Kidney epithelial cell (primary cell): Measurements from ENCODE around the gene ADD1. TPM values are rescaled to one million over a fixed set of nuclear protein-coding genes. Genes with fewer than 3 reads are reported as not detected.
"Not testable (repeated sequence)": the region's sequence is repeated elsewhere in the genome, so short reads cannot be mapped to it uniquely, and the experiment has no call there.

Source experiments
- DNase-seq: peaks from one replicate; pipeline ENCODE4 v3.0.0-alpha.2; 2010; ENCODE audit warnings: low read depth
- H3K27me3 ChIP-seq: 2 replicates; pipeline ENCODE4 v1.6.0; 2011; ENCODE audit warnings: low read length; ENCODE audit not compliant: control insufficient read depth, insufficient read depth
- H3K36me3 ChIP-seq: 2 replicates; pipeline ENCODE4 v1.5.1; 2011; ENCODE audit warnings: low read length; ENCODE audit not compliant: control insufficient read depth, insufficient read depth
- H3K4me3 ChIP-seq: 2 replicates; pipeline ENCODE4 v1.5.1; 2011; ENCODE audit warnings: low read depth, mild to moderate bottlenecking, control low read depth, low read length
- CTCF ChIP-seq: IDR thresholded peaks from 2 replicates; pipeline ENCODE4 v1.5.1; 2011; ENCODE audit warnings: mild to moderate bottlenecking, moderate library complexity, low read length, control low read depth, inconsistent platforms; ENCODE audit not compliant: insufficient read depth, poor library complexity, severe bottlenecking
- total RNA-seq: library from RNA; depleted of rRNA; stranded (reverse); fragments of >200 nt; gene quantifications from 2 replicates; pipeline ENCODE4 v1.2.3, GENCODE V29; 2015

Gene ADD1
- total RNA-seq, 1 donor from 2014 or later, result 132 TPM

- no peak for TF ChIP-seq CTCF
- Histone ChIP-seq H3K27me3 (no peaks in the 10 kb centered on the region), H3K4me3 (no peak overlapping the region), H3K36me3 (peaks cover 6% of the 10 kb centered on the region)
- no peak for DNase-seq
Observed at GRCh38 chr4:2944586-2945526, 101.2 kb downstream of the ADD1 start.

GRCh38 chr4:2945619-2946604 is 102.3 kb downstream of the ADD1 start:
- H3K4me3 ChIP-seq, H3K36me3 ChIP-seq, DNase-seq, H3K27me3 ChIP-seq: not testable (repeated sequence)

GRCh38 chr4:2946812-2947600 is 103.4 kb downstream of the ADD1 start:
- no peak for TF ChIP-seq CTCF
- Histone ChIP-seq H3K4me3 (no peak overlapping the region), H3K27me3 (no peaks in the 10 kb centered on the region), H3K36me3 (peaks cover 2% of the 10 kb centered on the region)
- no peak for DNase-seq

GRCh38 chr4:2947926-2948325 is 104.3 kb downstream of the ADD1 start:
- Histone ChIP-seq H3K27me3 (no peaks in the 10 kb centered on the region), H3K4me3 (no peak overlapping the region), H3K36me3 (no peaks in the 10 kb centered on the region)
- no peak for TF ChIP-seq CTCF
- DNase-seq, result no peak

DNA sequence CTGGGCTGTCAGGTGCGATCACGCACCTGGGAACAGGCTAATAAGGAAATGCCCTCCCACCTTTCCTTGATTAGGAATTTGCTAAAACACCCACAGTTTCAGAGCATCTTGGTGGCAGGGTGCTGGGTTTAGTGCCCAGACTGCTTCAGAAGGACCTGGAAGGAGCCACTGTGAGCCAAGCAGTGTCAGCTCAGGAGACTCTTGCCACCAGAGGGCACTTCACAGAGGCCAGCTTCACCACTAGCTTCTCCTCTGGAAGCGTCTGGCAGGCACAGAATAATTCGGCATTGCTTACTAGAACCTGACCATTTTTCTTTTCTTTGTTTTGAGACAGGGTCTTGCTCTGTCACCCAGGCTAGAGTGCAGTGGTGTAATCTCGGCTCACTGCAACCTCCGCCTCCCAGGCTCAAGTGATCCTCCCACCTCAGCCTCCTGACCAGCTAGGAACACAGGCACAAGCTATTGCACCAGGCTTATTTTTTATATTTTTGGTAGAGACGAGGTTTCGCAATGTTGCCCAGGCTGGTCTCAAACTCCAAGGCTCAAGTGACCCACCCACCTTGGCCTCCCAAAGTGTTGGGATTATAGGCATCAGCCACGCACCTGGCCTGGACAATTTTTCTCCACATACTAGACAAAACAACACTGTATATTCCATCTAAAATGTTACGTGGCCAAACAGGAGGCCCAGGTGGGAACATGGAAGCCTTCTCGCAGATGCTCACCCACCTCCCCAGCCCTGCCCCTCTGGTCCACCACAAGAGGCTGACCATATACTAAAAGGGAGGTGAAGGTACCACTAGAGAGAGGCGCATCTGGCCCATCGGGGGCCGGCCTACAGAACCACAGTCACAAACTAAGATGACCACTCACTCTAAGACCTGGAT is 105.5 kb downstream of the ADD1 start:
- no peaks in the 10 kb centered on the region for H3K36me3 ChIP-seq
- no peak for DNase-seq
- no peaks in the 10 kb centered on the region for H3K27me3 ChIP-seq
- H3K4me3 ChIP-seq, result no peak overlapping the region
- TF ChIP-seq CTCF, result peak; percentile 67
